Activated CD4-positive, alpha-beta T cell treated with anti-CD3 and anti-CD28 coated beads, Interleukin-2, amount 50 U/mL, for 16 hours (primary cell): Measurements from ENCODE around the gene KCNMA1.

Experiments
- DNase-seq: peaks from one replicate; pipeline ENCODE4 v3.0.0-alpha.2; 2020

Gene KCNMA1

DNA sequence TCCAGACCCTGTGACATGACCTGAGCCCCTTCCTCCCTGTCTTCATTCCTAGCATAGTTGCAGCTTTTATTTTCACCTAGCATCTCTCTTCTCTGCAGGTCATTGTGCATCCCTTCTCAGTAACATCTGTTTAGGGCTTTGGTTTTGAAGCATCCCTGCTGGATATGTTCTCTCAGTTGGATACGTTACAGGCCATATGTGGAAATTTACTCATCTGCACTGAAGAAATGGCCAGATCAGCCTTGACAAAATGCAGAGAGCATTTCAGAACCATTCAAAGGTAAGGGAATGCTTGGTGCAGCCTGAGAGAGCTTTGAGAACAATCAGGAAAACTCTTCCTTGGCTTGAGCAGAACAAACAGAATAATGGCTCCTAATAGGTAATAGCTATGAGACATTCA lies 647.0 kb downstream of the KCNMA1 start:
- DNase-seq, result no peak

DNA sequence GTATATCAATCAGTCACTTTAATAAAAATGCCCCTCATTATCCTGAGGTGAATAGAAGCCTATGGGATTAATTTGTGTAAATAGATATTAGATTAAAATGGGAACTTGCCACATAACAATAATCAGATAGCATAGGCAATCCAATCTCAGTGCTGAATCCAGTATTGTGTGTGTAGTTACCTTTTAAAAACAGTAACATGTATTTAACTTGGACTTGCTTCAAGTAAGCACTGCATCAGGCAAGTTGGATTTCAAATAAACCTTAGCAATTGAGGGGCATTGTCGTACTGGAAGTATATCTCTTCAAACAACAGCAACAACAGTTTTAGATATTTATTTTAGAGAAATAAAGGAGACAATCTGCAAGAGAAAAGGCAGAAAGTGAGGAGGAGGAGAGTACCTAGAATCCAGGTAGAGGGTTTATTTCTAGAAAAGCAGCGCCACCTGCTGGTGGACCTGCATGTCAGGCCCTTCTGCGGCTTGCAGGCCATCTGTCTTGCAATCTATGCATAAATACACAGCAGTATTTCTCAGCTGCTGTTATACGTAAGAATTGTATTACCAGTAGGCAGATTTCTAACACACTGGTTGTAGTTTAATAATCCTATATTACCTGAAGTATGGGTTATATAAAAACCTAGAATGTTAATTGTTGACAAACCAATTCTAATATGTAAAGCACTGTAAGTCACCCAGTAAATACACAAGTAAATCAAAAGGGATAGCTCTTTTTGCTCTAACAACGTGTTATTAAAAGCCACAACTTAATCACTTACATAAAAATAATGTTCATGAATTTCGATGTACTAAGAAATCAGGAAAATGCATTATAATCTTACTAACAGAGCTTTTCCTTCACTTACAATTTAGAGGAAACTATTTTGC lies 652.8 kb downstream of the KCNMA1 start:
- DNase-seq, result peak; percentile 64

DNA sequence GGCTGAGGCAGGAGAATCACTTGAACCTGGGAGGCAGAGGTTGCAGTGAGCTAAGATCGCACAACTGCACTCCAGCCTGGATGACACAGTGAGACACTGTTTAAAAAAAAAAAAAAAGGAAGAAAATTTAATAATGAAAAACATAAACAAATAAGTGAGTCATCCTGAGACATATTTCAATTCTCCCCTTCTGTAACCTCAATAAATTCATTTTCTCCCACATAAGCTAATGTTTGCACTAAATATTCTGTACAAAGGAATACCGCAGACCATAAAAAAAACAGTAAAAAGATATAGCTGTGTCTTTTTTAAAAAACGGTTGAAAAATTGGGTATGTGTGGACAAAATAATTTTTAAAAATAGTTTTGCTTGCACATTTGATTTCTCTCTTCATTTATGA lies 654.0 kb downstream of the KCNMA1 start:
- no peak for DNase-seq

DNA sequence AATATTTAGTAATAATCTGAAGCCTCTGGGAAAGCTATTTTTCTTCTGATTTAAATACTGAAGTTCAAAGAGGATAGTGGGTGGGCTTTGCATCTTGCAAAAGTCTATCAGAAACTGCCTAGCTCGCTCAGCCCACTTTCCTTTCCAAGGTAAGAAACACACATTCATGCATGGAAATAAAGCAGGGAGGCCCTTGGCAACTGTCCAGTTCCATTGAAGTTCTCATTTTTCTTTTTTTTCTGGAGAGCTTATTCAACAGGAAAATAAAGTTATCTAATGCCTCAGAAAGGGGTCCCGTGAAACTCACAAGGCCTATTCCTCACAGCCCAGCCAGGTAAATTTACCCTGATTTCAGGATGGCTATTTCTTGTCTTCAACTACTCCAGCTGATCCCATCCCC lies 654.9 kb downstream of the KCNMA1 start:
- no peak for DNase-seq

DNA sequence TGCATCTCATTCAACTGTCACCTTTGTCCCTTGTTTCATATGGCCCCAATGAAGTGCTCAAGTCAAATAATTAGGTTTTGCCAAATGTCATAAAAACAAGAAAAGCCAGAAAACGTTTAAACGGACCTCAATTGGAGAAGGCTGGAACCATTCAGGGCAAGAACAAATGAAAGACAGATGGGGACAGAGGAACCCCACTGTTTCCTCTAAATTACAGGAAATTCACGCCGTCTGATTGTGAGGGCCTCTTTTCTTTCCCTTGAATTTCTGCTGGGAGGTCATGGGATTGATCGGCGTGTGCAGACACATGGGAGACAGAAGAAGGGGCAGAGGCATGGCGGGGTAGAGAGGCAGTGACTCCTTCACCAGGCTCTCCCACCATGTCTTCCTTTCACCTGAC lies 656.4 kb downstream of the KCNMA1 start:
- no peak for DNase-seq

DNA sequence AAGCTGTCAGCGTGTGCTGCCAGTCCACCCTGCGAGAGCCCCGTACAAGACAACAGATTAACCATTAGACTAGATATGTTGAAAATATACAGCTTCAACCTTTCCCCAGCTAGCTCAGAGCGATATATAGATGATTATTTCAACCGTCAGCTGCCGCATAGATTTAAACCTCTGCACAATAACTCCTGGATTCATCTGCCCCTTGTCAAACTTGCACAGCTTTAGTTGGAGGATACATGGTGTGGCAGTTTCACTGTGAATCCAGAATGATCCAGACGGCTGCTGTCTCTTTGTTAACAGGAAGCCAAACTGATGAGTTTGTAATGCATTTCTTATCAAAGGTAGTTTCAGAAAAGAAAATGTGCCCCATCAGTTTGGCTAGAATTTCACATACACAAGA lies 659.7 kb downstream of the KCNMA1 start:
- DNase-seq, result no peak

DNA sequence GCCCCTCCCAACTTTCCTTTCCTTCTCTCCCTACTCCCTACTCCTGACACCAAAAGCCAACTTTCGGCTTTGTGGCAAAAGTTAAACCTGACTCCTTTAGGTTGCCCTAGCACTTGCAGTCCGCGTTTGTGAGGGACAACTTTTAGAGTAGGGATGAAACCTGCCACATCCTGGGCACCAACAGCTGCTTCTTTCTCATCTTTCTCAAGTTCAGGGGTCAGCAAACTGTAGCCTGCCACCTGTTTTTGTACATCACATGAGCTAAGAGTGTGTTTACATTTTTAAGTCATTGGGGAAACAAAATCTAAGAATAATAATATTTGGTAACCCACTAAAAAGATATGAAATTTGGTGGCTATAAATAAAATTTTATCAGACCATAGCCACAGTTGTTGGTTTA lies 660.6 kb downstream of the KCNMA1 start:
- no peak for DNase-seq

DNA sequence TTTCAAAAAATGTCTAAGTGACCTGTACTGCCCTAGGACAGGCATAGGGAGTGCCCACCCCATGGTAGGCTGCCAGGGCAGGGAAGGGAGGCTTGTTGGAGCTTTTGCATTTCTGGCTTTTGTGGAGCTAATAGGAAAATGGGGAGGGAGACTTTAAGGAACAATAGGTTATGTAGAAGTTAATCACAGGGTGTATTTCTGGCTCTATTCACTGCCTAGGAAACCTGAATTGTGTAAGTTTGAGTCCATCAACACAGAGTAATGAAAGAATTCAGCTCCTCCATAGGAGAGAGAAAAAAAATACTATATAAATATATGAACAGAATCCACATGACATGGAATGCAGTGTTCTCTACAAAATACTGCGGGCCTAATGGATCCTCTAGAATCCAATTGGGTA lies 661.5 kb downstream of the KCNMA1 start:
- no peak for DNase-seq

DNA sequence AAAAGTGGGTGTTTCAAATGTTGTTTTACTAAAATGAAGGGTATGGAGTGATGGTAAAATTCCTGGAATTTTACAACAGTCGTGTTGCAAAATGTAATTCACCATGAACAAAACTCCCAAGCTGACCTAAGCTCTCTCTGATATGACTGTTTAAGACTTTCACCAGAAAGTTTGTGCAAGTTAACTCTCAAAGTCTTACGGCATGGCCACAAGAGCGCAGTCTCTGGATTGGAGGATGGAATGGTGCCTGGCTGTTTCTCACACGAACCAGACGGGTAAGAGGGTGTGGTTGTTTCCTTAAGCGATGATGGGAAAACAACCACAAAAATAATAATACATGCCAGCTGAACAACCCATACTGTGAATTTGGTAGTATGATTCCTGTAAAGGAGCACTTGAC lies 662.5 kb downstream of the KCNMA1 start:
- DNase-seq, result no peak

DNA sequence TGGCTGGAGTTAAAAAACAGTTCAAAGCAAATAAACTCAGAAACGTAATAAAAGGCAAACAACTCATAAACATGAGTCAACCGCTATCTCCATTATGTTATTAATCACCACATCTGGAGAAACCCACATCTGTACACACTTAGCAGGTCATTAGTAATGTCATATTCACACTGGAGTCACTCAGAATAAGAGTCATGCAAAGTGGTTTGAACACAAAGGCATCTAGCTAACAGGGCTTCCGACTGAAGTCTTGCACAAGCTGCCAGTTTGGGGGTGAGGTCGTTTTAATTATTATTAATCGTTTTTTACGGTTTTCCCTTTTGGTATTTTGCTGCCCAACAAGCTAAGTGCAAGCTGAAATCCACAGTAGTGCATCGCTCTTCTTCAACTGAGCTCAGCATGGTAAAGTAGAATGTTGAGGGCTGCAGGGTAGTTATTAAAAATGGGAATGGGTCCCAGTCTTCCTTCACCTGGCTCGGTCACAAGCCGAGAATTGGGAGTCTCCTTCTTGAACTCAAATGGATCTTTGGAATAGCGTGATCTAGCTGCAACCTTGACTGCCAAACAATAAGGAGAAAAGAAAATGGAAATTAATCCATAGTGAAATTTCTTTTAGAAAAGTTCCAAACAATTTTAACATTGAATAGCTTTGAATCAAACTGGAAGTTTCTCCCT lies 663.5 kb downstream of the KCNMA1 start:
- no peak for DNase-seq

DNA sequence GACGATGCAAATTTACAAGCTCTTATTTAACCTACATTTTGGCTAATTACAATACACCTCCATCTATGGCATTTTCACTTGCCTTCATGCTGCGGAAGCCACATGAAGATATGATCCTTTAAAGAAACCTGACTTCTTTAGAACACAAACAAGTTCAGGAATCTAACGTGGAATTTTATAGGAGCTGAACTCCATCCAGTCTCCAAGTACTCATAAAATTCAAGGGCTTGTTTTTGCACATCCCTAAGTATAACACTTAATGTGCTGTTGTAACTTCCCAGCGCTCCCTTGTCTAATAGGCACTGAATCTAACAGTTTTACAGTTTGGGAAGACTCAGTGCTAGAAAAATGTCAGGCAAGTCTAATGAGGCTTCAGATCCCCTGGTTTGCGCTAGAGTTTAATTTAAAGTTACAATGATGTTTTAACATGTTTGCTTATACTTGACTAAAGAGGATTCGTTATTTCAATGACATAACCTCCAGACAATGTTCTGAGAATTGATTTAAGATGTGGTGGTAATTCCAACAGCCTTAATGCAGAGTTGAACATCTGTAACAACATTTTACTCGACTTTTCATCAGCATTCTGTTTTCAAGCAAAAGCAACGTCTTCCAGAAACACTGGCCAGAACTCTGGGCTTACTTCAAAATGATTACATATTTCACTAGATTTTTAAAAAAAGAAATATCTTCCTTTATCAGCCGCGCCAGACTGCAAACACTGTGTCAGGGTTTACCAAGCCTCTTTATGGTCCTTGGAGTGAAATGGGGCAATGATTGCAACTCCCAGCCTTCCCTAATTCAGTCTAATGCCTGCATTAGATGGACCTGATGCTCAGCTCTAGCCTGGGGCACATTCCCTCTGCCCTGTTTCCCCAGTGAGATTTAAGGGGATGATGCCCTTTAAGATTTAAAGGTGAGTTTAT lies 664.3 kb downstream of the KCNMA1 start:
- DNase-seq, result no peak

DNA sequence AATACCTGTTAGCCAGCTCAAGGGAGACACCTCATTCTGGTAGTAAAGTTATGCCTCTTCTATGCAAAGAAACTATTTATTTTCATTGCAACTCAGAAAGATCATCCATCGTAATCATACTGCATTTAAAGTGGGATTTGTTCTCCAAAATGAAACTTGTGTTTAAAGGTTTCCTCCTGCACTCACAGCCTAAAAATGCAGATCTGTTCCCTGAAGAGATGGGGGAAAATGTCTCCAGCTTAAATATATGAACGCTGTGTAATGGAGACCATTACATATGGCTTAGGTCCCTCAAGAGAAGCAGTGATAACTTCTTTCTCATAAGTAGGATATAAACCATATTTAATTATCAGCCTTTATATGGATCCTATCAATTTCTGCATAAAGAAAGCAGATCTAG lies 665.1 kb downstream of the KCNMA1 start:
- DNase-seq, result no peak

DNA sequence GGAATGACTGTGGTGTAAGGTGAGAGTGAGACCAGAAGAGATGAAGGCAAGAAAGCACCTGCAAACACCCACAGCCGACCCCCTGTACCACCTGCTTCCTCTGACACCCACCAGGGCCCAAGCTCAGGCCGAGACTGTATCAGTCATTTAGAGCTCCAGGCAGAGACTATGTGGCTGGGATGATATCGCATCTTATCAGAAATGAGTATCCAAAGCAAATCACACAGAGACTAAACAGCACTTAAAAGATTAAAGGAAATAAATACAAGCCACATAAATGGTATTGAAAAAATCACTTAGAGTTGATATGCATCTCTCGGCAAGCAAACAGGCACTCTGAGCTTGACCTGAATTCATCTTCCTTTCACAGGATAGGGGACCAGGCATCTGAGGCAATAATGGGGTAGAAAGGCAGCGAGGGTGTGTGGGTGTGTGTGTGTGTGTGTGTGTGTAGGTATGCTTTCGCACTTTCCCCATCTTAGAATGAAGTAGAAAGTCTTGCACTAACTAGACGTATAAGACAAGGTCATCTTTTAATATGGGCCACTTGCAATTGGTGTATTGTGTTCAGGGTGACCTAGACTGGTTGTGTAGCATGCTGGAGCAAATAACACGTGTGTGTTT lies 665.9 kb downstream of the KCNMA1 start:
- DNase-seq, result no peak

DNA sequence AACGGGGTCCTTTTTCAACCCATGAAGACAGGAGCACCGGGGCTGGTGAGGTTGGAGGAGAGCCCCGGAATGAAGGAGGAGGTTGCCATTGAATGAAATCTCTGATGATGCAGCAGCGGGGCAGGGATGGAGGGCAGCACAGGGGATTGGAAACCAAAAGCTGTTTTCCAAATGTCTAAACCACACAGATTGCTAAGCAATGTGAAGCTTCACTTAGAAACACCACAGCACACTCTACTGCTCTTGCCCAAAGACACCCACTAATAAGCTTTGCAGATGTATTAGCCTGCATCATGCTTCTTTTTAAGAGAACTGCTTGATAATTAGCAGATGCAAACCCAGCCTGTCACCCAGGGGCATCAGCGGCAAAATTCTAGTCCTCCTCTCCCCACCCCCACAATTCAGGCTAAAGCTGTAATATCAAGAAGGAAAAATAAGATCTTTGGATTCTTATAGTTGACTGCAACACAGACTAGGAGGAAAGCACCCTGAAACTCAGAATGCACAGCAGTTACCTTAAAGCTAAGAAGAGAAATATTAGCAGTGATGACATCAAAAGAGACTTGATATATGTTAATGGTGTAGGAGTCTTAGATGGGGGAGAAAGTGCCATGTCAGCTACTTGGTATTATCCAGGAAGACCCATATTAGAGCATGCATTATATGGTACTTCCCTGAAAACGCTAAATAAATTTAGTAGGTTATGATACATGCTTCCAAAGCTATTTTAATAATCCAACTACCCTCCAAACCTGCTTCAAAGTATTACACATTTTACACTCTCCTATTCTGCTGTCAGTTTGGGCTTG lies 666.7 kb downstream of the KCNMA1 start:
- DNase-seq, result no peak

DNA sequence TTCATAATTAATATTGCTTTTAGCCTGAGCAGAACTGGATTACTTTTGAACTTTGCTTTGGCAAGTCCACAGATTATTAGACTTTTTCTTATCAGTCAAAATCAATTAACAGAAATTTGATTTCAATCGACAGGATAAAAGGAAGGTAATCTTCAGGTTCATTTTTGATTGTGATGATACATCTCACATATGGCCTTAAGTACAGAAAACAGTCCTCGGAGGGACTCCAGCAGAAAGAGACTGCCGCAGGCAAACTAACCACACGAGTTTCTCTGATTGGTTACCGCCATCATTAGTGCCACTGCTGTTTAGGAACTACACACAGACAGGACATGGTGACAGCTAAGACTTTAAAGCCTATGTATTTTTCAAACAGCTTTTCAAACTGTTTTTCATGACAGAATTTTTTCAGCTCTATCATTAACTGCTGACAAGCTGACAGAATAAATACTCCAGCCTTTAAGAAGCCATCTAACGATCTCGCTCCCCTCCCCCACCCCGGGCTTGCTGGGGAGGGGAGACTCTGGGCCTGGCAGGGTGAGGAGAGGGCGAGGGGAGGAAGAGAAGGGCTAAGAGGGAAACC lies 668.2 kb downstream of the KCNMA1 start:
- no peak for DNase-seq

DNA sequence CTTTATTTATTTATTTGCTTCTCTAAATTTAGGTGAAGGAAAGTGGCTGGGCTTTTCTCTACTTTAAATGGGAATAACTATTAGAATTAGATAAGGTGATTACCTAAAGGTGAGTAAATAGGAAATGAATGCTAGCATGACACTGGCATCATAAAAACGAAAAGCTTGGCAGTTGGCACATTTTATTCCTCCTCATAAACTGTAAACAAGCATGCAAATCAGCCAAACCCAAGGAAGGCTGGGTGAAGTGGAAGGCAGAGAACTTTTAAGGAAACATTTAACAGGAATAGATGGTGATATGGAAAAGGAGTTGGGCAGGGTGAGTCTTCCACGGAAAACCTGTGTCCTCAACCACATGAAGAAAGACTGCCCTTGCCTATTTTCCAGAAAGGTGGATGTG lies 669.1 kb downstream of the KCNMA1 start:
- DNase-seq, result no peak

DNA sequence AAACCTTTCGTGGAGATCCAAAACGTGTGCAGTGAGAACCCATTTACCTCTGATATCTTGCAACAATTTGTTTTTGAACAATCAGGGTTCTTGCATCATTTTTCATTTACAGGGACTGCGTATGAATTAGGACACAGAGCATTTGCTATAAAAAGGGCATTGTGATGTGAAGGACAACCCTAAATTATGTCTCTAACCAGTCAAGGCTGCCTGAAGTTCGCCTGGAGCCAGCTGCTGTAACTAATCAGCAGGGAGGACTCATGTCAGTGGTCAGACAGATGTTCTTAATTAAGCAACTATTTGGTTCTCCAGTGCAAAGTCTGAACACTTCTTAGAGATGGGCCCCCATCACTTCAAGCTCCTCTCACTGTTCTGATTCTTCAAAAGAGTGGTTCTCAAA lies 674.8 kb downstream of the KCNMA1 start:
- DNase-seq, result no peak

DNA sequence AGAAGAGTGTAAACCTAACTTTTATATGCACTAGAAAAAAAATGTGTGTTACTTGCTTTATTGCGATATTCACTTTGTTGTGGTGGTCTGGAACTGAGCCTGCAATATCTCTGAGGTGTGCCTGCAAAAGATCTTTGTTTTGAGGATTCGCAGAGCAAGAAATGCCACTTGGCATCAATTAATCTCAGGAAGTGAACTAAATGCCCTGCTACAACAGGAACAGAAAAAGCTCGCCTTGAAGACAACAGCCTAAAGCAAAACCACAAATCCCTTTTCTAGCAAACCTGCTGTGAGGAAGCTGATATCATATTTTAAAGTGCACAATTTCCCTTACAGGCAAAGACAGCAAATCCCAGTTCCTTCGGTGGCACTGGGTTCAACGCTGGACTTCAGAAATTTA lies 675.8 kb downstream of the KCNMA1 start:
- no peak for DNase-seq

DNA sequence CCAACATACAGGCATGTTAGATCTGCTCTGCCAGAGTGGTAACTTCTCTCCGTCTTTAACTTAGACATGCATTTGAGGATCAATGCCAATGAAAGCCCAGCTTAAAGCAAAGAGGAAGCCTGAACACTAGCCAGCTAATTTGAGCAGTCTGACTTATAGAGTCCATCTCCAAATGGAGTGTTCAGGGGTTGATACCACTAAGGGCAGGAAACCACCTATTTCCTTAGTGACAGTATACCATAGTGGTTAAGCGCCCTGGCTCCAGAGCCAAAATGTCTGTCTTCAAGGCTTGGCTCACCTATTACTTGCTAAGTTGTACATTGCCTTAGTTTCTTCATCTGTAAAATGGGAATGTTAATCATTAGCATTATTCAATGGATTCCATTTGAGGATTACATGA lies 678.5 kb downstream of the KCNMA1 start:
- DNase-seq, result no peak

DNA sequence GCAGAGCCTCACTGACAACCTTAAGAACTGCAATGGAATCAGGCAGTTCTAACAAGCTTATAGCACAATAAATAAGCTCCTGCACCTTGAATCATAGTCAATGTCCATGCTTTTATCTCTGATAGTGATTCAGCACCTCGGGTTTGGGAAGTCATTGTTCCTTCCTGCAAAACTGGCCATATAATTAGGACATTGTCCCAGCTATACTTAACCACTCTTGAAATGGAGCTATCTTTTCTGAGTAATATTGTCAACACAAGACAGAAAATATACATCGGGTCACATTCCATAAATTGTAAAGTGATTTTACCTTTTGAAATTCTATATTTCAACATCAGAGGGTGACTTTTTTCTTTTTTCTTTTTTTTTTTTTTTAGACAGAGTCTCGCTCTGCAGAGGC lies 682.8 kb downstream of the KCNMA1 start:
- DNase-seq, result no peak

DNA sequence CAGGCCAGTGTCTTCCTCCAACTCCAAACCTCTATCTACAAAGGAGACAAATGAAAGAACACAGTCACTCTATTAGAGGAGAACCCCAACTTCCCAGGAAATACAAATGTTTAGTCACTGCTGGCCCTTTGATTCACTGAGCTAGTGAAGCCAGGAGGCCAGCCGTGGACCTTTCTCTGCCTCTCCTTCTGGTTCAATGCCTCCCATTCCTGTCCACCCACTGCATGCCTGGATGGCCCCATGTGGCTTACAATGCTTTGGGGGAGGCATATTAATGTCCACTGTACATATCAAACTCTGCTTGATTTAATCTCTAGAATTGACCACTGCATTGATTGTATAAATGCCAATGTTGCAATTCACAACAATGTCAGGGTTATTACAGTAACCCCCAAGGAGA lies 687.3 kb downstream of the KCNMA1 start:
- no peak for DNase-seq

DNA sequence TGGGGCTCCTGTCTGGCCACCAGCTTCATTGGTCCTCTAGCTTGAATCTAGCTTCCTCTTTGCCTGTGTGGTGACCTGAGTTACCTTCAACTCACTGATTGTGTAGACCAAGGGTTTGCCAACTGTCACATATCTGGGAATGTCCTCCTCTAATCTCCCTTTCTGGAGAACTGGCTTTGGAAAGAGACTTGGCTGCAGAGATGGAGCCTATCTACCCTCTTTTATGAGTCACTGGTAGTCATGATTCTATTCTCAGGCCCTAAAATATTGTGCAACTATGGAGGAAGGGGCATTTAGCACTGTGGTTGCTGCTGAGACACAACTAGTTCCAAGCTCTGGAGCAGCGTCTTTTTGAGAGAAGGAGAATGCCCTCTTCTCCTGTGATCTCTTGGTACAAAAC lies 691.3 kb downstream of the KCNMA1 start:
- DNase-seq, result no peak
